ENCODE data around the gene ST3GAL6.
"Not testable (repeated sequence)": the region's sequence is repeated elsewhere in the genome, so short reads cannot be mapped to it uniquely, and the experiment has no call there.

ST3GAL6 gene

DNA sequence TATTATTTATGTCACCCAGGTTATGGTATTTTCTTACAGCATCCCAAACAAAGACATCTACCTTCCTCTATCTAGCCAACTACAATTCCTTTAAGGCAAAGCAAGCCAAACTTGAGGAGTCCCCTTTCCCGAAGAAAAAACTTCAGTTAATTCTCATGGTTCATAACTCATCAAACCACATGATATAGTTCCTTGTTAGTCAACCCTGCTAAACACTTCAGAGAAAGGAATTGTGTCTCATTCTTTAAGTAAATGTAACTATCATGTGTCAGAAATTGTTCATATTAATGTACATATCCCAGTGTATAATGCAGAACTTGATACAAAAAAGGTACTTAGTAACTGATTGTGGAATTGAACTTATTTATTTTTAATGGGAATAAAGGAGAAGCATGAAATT lies 44.4 kb downstream of the ST3GAL6 start:
- DNase-seq, result no peak

DNA sequence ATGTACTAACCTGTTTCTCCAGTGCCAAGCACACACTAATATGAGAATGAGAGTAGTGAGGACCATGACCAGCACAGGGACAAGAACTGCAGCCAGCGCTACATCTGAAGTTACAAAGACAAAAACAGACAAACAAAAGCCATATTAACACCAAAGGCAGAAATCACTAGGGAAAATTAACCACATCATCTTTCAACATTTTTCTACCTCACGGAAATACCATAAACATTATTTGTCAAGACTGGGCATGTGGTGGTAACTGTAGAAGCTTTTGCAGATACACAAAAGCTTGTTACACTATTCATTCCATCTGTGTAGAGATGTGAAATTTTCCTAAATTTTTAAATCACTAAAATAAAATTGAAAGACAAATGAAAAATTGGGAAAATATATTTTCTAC lies 44.9 kb downstream of the ST3GAL6 start:
- DNase-seq, result no peak

DNA sequence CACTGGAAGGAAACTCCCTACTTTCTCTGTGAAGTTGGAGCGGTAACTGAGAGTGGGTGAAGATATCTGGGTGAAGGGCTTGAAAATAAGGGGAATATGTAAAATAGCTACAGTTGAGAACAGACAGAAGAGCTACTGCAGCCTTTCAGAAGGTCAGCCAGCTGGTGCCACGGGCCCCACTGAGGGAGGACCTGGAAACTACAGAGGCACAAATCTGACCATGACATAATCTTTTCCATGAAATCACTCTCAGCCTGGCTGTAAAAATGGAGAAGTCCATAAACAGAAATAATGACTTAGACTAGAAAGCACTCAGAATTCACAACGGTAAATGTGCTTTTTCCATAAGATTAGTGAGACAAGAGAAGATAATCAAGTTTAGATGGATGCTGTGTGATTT lies 46.4 kb downstream of the ST3GAL6 start:
- no peak for DNase-seq

DNA sequence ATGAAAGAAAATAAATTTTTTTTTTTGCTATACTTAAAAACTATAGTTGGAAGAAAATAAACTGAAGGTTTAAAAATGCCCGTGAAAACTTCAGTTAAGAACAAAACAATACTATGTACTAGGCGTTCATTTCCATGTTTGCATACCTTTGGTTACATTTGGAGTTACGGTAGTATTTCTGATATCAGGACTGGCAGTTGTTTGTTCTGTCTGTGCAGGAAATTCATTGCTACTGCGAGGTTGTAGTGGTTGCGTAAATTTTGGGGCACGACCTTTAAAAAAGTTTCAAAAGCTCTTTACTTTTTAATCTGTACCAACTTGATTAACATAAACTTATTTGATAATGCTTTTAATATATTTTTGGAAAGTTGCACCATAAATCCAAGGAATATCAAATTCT lies 47.9 kb downstream of the ST3GAL6 start:
- no peak for DNase-seq

DNA sequence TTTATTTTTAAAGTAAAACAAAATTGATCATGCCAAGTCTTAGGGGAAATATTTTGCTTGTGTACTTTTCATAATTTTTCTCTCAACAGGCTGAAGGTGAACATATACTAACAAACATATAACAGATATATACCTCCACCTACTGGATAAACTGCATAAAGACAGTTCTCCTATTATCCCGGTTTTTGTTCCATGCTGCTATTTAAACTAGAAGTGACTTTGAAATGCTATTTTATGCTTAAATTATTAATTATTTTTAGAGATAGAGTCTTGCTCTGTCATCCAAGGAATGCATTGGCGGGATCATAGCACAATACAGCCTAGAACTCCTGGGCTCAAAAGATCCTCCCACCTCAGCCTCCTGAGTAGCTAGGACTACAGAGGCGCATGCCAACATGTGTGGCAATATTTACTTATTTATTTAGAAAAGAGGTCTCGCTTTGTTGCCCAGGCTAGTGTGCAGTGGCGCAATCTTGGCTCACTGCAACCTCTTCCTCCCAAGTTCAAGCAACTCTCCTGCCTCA lies 49.8 kb downstream of the ST3GAL6 start:
- peak; percentile 32 for DNase-seq

DNA sequence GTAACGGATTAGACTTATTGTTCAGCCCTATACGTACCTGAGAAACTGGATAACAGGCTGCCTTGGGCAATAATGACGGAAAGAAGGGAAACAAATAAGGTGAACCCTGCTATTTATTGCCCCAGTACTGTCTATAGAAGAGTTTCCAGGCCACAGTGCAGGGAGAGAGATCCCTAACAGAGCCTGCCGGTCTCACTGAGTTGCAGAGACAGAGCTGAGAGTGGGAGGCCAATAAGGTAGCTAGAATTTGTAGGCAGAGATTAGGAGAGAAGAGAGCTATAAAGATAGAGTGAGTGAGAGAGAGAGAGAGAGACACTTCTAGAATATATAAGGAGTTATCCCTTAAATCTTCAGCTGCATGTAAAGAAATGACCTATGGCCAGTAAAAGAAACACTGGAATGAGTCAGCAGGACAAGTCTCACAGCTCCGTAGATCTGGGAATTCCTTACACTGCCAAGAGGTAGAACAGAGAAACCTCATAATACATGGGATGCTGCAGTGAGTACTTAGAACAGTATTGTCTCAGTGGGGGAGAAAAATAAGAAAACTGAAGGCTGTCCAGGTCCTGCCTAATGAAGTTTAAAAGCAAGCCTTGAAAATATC lies 51.8 kb downstream of the ST3GAL6 start:
- DNase-seq, result peak; percentile 68

DNA sequence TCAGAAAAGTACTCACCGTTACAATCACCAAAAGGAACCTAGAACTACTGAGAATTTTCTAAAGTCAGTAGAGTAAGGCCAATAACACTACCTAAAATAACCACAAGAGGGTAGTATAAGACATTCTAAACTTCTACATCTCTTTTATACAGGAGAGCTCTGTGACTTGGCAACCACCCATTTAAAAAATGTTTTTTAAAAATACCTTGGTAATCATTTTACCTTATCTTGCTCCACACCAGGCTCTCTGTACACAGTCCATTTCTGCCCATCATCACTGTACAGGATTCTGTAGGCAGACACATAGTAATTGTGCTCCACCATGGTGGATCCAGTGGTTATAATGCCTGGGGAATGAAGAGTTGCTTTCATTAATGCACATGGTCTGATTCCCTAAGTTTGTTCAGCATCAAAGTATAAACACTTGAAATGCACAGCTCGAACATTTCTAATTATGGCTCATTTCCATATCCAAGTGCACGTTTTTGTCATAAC lies 54.5 kb downstream of the ST3GAL6 start:
- peak; percentile 63 for DNase-seq

DNA sequence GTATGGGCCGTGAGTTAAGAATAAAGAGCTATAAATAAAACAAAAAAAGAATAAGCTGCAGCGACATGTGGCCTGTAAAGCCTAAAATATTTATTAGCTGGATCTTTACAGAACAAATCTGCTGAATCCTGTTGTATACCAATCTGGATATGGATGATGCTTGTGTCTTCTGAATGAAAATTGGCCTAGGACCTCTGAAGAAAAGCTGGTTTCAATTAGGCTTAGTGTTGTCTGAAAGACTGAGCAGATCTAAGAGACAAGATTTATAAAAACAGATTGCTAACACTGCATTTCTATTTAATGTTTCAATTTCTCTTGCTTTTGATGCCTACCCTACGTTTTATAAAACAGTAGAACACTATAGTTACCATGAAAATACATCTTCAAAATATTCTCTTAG lies 57.9 kb downstream of the ST3GAL6 start:
- no peak for DNase-seq

DNA sequence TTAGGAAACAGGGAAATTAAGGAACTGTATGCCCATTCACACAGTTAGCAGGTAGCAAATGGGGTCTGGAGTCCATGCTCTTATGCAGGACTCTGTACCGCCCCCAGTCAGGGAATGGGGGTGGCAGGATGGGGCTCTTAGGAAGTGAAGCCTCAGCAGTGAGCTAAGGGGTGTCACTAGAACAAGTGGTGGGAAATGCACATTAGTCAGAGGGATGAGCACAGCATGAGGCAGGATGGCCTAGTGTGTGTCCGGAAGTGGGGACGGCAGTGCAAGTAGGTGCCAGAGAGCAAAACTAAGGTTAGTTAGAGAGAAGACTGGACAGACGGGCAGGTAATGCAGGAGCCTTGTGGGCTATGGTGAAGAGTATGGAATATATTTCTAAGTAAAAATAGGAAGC lies 60.7 kb downstream of the ST3GAL6 start:
- peak; percentile 72 for DNase-seq

DNA sequence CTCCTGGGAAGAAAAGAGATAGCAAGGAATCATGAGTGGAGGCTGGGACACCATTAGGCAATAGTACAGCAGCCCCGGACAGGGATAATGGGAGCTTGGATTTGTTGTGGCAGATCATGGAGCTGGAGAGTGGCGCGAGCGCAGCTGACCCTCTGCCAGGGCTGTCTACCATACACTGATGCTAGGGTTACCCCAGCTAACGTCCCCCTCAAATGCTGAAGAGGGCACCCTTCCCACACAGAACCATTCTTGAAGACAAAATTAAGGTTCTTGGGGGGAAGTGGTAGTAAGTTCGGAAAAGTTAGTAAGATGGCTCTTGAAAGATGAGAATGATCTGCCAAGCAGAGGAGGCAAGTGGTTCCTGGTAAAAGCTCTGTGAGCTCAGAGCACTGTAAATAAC lies 61.1 kb downstream of the ST3GAL6 start:
- DNase-seq, result peak; percentile 28

DNA sequence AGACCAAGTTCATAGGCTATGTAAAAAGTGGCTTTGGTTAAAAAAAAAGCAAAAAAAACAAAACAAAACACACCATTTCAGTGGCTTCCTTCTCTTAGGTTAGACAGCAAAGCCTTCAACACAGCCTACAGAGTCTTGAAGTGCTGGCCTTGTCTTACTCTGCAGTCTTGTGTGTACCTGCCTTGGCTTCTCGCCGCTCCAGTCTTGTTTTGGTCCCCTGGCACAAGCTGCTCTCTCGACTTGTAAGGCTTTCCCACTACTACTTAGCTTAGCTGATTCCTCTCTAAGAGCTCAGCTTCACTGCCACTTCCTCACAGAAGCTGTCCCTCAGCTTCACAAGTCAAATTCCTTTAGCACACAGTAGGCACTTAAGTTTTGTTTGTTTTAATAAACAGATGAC lies 63.0 kb downstream of the ST3GAL6 start:
- no peak for DNase-seq

DNA sequence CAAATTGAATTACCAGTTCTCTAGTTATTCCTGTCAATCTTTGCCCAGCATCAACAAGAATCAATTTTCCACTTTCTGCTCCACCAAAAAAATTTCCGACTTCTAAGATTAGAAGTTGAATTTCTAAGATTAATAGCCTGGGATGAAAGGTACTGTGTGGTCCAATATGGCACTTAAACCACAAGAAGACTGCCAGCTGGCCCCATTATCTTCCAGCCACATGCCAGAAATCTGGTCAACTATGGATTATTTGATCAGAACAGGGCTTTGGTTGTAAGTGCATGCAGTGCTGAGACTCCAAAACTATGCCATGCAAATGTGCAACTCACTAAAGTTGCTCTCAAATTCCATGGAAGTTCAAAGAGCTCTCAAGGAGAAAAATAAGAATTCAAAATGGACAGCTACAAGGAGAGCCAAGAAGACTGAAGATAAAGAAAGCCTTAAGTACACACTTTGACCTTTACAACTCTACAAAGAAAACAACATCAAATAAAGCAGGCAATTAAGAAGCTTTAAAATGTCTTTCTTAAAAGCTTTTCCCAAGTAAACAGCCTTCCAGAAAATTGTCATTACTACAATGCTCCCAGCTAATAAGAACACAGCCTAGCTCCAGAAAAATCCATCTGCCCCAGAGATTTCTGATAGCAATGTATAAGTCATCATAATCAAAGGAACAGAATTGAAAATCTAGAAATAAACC lies 64.2 kb downstream of the ST3GAL6 start:
- DNase-seq, result no peak

DNA sequence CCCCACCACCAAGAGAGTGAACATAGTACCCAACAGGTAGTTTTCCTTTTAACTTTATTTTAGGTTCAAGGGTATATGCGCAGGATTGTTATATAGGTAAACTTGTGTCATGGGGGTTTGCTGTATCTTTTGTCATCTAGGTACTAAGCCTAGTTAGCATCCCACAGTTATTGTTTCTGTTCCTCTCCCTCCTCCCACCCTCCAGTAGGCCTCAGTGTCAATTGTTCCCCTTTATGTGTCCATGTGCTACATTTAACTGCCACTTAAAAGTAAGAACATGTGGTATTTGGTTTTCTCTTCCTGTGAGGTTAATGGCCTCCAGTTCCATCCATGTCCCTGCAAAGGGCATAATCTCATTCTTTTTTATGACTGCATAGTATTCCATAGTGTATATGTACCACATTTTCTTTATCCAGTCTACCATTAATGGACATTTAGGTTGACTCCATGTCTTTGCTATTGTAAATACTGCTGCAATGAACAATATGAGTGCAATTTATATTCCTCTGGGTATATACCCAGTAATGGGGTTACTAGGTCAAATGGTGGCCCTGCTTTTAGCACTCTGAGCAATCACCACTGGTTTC lies 66.2 kb downstream of the ST3GAL6 start:
- no peak for DNase-seq

DNA sequence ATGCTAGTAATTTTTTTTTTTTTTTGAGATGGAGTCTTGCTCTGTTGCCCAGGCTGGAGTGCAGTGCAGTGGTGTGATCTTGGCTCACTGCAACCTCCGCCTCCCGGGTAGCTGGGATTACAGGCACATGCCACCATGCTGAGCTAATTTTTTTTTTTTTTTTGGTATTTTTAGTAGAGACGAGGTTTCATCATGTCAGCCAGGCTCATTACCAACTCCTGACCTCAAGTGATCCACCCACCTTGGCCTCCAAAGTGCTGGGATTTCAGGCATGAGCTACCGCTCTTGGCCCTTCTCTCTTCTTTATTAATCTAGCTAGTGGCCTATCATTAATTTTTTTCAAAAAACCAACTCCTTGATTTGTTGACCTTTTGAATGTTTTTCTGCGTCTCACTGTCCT lies 67.9 kb downstream of the ST3GAL6 start:
- DNase-seq, result not testable (repeated sequence)

DNA sequence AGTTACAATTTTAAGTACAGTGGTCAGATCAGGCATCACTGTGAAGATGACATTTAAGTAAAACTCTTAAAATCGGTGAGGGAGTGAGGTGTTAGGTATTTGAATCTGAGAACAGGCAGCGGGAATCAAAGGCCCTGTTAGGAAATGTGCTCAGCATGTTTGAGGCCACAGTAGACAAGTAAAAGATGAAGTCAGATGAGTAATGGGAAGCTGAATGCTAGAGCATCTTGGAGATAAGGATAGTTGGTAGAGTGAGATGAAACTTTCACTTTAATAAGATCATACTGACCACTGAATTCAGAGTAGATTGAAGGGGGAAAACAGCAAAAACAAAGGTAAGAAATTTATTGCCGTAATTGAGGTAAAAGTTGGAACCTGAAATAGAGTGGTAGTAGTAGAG lies 76.7 kb downstream of the ST3GAL6 start:
- DNase-seq, result no peak

DNA sequence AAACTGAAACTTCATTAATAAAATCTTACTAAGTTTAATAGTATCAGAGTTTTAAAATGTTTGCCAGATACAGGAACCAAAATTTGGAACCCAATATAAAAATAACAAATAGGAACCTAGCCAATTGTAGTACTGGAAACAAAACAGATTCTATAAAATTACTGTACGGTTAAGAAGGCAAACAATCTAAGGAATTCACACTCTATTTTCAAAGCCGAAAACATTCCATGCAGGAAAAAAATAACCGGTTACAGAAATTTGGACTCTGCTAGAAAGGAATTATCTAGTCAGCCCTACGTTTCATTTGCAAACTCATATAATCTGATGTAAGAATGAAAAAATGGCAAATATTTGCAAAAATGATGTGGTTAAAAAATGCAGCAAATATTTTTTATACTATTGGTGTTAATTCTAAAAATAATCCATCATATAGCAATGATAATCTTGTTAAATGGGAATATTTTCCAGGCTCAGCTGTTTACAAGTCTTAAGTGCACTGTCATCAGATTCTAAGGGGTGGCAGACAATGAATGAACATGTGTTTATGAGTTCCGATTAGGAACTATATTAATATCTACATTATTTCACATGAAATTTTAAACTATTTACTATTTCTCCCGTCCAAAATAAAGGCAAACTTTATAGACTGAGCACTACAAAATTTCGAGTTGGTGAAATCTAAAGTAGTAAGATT lies 80.3 kb downstream of the ST3GAL6 start:
- peak; percentile 38 for DNase-seq
